UCSD-AML1 (cell line): ENCODE results near the gene CELSR2.
"Not testable (repeated sequence)": the region's sequence is repeated elsewhere in the genome, so short reads cannot be mapped to it uniquely, and the experiment has no call there.

Experiments used
- DNase-seq: peaks from one replicate; lab custom pipeline; 2025; ENCODE audit not compliant: unreplicated experiment; lab: John Stamatoyannopoulos, UW

The CELSR2 gene

GRCh38 chr1:109248797-109249629 lies at the start of gene CELSR2:
CELSR2 (plus strand) TSS chr1:109249539; CDS start chr1:109250080, 541 bp downstream.
- DNase-seq: peak; percentile 68

- peak; percentile 29 for DNase-seq
These were observed 49.6 kb upstream of the CELSR2 start for GRCh38 chr1:109199710-109200109.

- DNase-seq: no peak
These were observed 48.1 kb upstream of the CELSR2 start for GRCh38 chr1:109201123-109201703.

GRCh38 chr1:109204484-109204883 lies 44.9 kb upstream of the CELSR2 start:
- DNase-seq: no peak

GRCh38 chr1:109206339-109206738 lies 43.0 kb upstream of the CELSR2 start:
- DNase-seq: no peak

- no peak for DNase-seq
These were observed 41.8 kb upstream of the CELSR2 start for GRCh38 chr1:109207467-109208103.

- no peak for DNase-seq
These were observed 40.9 kb upstream of the CELSR2 start for GRCh38 chr1:109208394-109208793.

GRCh38 chr1:109208836-109209463 lies 40.4 kb upstream of the CELSR2 start:
- DNase-seq: no peak

- no peak for DNase-seq
These were observed 39.3 kb upstream of the CELSR2 start for GRCh38 chr1:109210058-109210457.

GRCh38 chr1:109213345-109213823 lies 36.0 kb upstream of the CELSR2 start:
- no peak for DNase-seq

GRCh38 chr1:109213824-109214693 lies 35.3 kb upstream of the CELSR2 start, which contains the start of gene SARS1:
SARS1 (plus strand) TSS chr1:109213918; CDS start chr1:109213993, 75 bp downstream.
- DNase-seq: peak; percentile 94

GRCh38 chr1:109214695-109215623 lies 34.4 kb upstream of the CELSR2 start:
- DNase-seq: peak; percentile 40

GRCh38 chr1:109216662-109217061 lies 32.7 kb upstream of the CELSR2 start:
- no peak for DNase-seq

GRCh38 chr1:109218516-109218915 lies 30.8 kb upstream of the CELSR2 start:
- DNase-seq: no peak

- DNase-seq: not testable (repeated sequence)
These were observed 28.1 kb upstream of the CELSR2 start for GRCh38 chr1:109221201-109221600.

GRCh38 chr1:109225308-109225707 lies 24.0 kb upstream of the CELSR2 start:
- DNase-seq: no peak

- DNase-seq: no peak
These were observed 23.5 kb upstream of the CELSR2 start for GRCh38 chr1:109225711-109226445.

GRCh38 chr1:109228167-109228566 lies 21.2 kb upstream of the CELSR2 start:
- no peak for DNase-seq
